ENCODE data around the gene TMEM208. TPM values are rescaled to one million over a fixed set of nuclear protein-coding genes. Genes with fewer than 3 reads are reported as not detected.

The TMEM208 gene
- total RNA-seq, 1 experiment from 2014 or later = 53.5 TPM

DNA sequence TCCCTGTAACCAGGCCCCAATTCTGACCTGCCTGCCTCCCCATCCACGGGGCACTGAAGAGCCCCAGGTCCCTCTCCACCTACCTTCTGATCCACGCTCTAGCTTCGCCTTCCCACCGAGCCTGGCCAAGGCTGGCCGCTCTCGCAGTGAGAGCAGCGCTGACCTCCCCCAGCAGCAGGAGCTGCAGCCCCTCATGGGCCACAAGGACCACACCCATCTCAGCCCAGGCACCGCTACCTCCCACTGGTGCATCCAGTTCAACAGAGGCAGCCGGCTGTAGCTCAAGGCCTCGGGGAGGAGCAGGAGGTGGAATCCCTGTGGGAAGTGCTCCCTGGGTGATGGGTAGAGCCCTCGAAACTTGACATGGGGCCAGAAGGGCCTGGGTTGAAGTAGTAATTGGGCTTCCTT is 44.0 kb downstream of the TMEM208 start:
- Mint-ChIP-seq H3K4me1 (ENCODE audit: low read depth, unreplicated experiment) (peaks cover 11% of the 10 kb centered on the region), H3K27me3 (ENCODE audit: unreplicated experiment) (no peaks in the 10 kb centered on the region), H3K27ac (ENCODE audit: unreplicated experiment) (no peak overlapping the region), H3K4me3 (ENCODE audit: low read depth, unreplicated experiment) (no peak overlapping the region), H3K9me3 (ENCODE audit: low read depth, unreplicated experiment) (no peaks in the 10 kb centered on the region), H3K36me3 (ENCODE audit: insufficient read depth, unreplicated experiment) (peaks cover 9% of the 10 kb centered on the region)
- CTCF ChIA-PET = interaction anchor here (0.5 to 2.8 kb wide), 2 partner anchors 10 to 568 kb away, joined by 3 to 7 read pairs; no protein-coding TSS in a partner anchor
- intact Hi-C loops (cut with micrococcal nuclease; ENCODE audit: unreplicated experiment) = no loop called here
- BruUV-seq (replicated peaks) = no TSS peak
- TF ChIP-seq CTCF (IDR thresholded peaks at IDR 0.05; ENCODE audit: unreplicated experiment) = no peak
- no peak for DNase-seq

DNA sequence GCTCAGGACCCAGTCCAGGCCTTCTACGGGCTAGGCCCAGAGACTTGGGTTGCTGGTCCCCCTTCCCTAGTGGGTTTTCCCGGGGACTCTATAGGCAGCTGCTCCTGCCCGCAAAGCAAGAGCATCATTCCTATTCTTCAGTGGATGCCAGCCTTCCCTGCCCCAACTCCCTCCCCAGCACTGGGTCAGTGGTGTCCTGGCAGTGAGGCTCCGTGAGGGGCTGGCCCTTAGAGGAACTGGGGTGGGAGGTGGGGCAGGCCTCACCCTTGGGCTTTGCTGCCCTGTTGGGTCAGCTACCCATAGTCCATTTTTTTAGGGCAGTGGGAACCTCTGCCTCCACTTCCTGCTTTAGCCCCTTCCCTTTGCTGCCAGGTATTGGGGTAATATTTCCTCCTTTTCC is 44.5 kb downstream of the TMEM208 start:
- no TSS peak for BruUV-seq (replicated peaks)

GRCh38 chr16:67275321-67275720 is 48.4 kb downstream of the TMEM208 start:
- Mint-ChIP-seq H3K9me3 (ENCODE audit: low read depth, unreplicated experiment) (no peaks in the 10 kb centered on the region), H3K27me3 (ENCODE audit: unreplicated experiment) (no peaks in the 10 kb centered on the region), H3K4me1 (ENCODE audit: low read depth, unreplicated experiment) (peaks cover 19% of the 10 kb centered on the region), H3K4me3 (ENCODE audit: low read depth, unreplicated experiment) (no peak overlapping the region), H3K27ac (ENCODE audit: unreplicated experiment) (no peak overlapping the region), H3K36me3 (ENCODE audit: insufficient read depth, unreplicated experiment) (peaks cover 34% of the 10 kb centered on the region)
- CTCF ChIA-PET = interaction anchor here (1.0 kb wide), 1 partner anchor 15 kb away, joined by 7 read pairs; no protein-coding TSS in a partner anchor
- no peak for TF ChIP-seq CTCF (IDR thresholded peaks at IDR 0.05; ENCODE audit: unreplicated experiment)
- intact Hi-C loops (cut with micrococcal nuclease; ENCODE audit: unreplicated experiment) = no loop called here
- DNase-seq = no peak
- no TSS peak for BruUV-seq (replicated peaks)

More for the DNA sequence above, 44.5 kb downstream of the TMEM208 start:
- no peaks in the 10 kb centered on the region for H3K9me3 Mint-ChIP-seq (ENCODE audit: low read depth, unreplicated experiment)
- intact Hi-C loops (cut with micrococcal nuclease; ENCODE audit: unreplicated experiment) = no loop called here
- CTCF ChIA-PET = interaction anchor here (2.8 kb wide), 1 partner anchor 11 kb away, joined by 7 read pairs; no protein-coding TSS in a partner anchor
- no peak for TF ChIP-seq CTCF (IDR thresholded peaks at IDR 0.05; ENCODE audit: unreplicated experiment)
- no peak overlapping the region for H3K4me3 Mint-ChIP-seq (ENCODE audit: low read depth, unreplicated experiment)
- DNase-seq = no peak
- no peaks in the 10 kb centered on the region for H3K27me3 Mint-ChIP-seq (ENCODE audit: unreplicated experiment)
- H3K36me3 Mint-ChIP-seq (ENCODE audit: insufficient read depth, unreplicated experiment) = peaks cover 13% of the 10 kb centered on the region
- peaks cover 15% of the 10 kb centered on the region for H3K4me1 Mint-ChIP-seq (ENCODE audit: low read depth, unreplicated experiment)
- no peak overlapping the region for H3K27ac Mint-ChIP-seq (ENCODE audit: unreplicated experiment)

DNA sequence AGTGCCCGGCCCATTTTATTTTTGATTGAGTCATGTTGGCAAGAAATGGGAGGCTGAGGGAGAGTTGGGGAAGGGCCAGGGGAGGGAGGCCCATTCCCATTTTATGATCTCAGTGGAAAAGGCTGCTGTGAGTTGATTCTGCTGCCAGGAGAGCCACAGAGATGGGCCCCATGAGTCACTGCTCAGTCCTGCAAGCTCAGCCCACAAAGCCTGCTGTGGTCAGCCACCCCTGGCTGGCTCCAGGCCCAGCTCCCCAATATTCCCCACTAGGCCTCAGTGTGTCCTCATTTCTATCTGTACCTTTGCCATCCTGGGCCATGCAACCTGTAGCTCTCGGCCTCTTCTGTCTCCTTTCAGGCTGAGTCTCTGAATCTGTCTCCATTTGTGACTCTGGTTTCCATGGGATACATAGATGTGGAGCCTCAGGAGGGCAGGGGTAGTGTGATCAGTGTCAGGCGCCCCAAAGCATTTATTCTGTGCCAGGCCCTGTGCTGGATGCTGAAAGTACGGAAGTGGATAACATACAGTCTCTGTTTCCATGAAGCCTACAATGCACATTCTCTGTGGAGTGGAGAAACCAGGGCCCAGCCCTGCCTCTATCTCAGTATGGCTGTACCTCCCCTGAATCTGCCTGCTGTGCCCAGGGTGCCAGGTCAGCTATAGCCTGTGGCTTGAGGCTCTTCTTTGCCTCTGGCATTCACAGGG is 50.5 kb downstream of the TMEM208 start:
- no peak for TF ChIP-seq CTCF (IDR thresholded peaks at IDR 0.05; ENCODE audit: unreplicated experiment)
- Mint-ChIP-seq H3K9me3 (ENCODE audit: low read depth, unreplicated experiment) (no peaks in the 10 kb centered on the region), H3K4me1 (ENCODE audit: low read depth, unreplicated experiment) (peaks cover 19% of the 10 kb centered on the region), H3K4me3 (ENCODE audit: low read depth, unreplicated experiment) (peak overlapping the region; percentile 70), H3K27ac (ENCODE audit: unreplicated experiment) (peak overlapping the region; percentile 14), H3K36me3 (ENCODE audit: insufficient read depth, unreplicated experiment) (peaks cover 34% of the 10 kb centered on the region), H3K27me3 (ENCODE audit: unreplicated experiment) (no peaks in the 10 kb centered on the region)
- TSS peak; percentile 45 for BruUV-seq (replicated peaks)
- peak; percentile 74 for DNase-seq
- CTCF ChIA-PET = interaction anchor here (0.7 to 2.3 kb wide), 7 partner anchors 9 to 122 kb away, joined by 3 to 18 read pairs (median 6); partner anchors contain the start of gene FHOD1
- intact Hi-C loops (cut with micrococcal nuclease; ENCODE audit: unreplicated experiment) = no loop called here
